Stomach (tissue), 9 donors: ENCODE measurements around the gene THTPA. TPM values are rescaled to one million over a fixed set of nuclear protein-coding genes. Genes with fewer than 3 reads are reported as not detected.

Experiments
- DNase-seq, 2 donors: peaks; one replicate each; pipeline versions ENCODE4 v3.0.0 to v3.0.0-alpha.2; 2013 to 2019
- H3K27ac ChIP-seq, 5 donors: fragments of 200-600 bp in 4 of 5; sonication (generic) in 4 of 5; one replicate each; pipeline ENCODE4 v1.5.1; 2013 to 2019; ENCODE audit warnings: mild to moderate bottlenecking in 1 of 5, moderate library complexity in 1 of 5
- H3K27me3 ChIP-seq, 3 donors: fragments of 200-600 bp; sonication (generic); one replicate each; pipeline ENCODE4 v1.5.1; 2017 to 2019; ENCODE audit warnings: mixed run types in 1 of 3
- H3K36me3 ChIP-seq, 4 donors: fragments of 200-600 bp; sonication (generic); 1 replicate in 3 of 4; 2 replicates in 1 of 4; pipeline ENCODE4 v1.5.1; 2016 to 2019
- H3K4me1 ChIP-seq, 4 donors: fragments of 200-600 bp; sonication (generic); one replicate each; pipeline ENCODE4 v1.5.1; 2016 to 2019
- H3K4me3 ChIP-seq, 4 donors: fragments of 200-600 bp; sonication (generic) in 3 of 4; one replicate each; pipeline ENCODE4 v1.5.1; 2016 to 2019; ENCODE audit warnings: mild to moderate bottlenecking in 1 of 4
- H3K9me3 ChIP-seq, 4 donors: fragments of 200-600 bp; sonication (generic); one replicate each; pipeline ENCODE4 v1.5.1; 2016 to 2019
- EP300 ChIP-seq: sonication (generic); formaldehyde crosslinking; IDR thresholded peaks from one replicate; pipeline ENCODE4 v1.6.1; 2017; ENCODE audit warnings: antibody characterized with exemption
- POLR2A ChIP-seq, 4 donors: fragments of 450-650 bp; IDR thresholded peaks; one replicate each; pipeline ENCODE4 v1.6.1; 2016; ENCODE audit warnings: antibody characterized with exemption in 4 of 4, control low read depth in 2 of 4, mild to moderate bottlenecking in 1 of 4, moderate library complexity in 1 of 4
- POLR2AphosphoS5 ChIP-seq, 3 donors: sonication (generic); formaldehyde crosslinking; IDR thresholded peaks; one replicate each; pipeline ENCODE4 v1.6.1; 2016; ENCODE audit warnings: antibody characterized with exemption in 3 of 3
- WGBS, 5 donors: extraction: QIAGEN DNeasy Blood & Tissue Kit in 3 of 5; methylation state at CpG; one replicate each; pipeline versions ENCODE4 v1.1.5 to v1.1.7; 2013 to 2018; 5-methylcytosine and 5-hydroxymethylcytosine counted together
- intact Hi-C: fragments of 100-400 bp; cut with DNase I; formaldehyde crosslinking; loops from one replicate; pipeline ENCODE4 v1.15.1; 2023; ENCODE audit warnings: low total_unique reads
- polyA plus RNA-seq, 3 donors: library from polyadenylated mRNA; stranded (reverse); fragments of 200-250 nt; gene quantifications; one replicate each; pipeline ENCODE4 v1.2.3, GENCODE V29; 2013
- total RNA-seq, 5 donors: library from RNA; depleted of rRNA; stranded (reverse); fragments of >200 nt; gene quantifications; one replicate each; pipeline versions ENCODE4 v1.1.0 to v1.2.3, GENCODE V29; 2014 to 2016
- TF ChIP-seq, protein P1 (sequence below), 7 experiments: fragments of 450-650 bp in 4 of 7; fragments of 200-600 bp in 3 of 7; sonication (generic) in 3 of 7; IDR thresholded peaks; one replicate each; pipeline ENCODE4 v1.5.1; 2016 to 2019; ENCODE audit warnings: antibody characterized with exemption in 7 of 7, control low read depth in 2 of 7, mild to moderate bottlenecking in 1 of 7
- donor health status: healthy with polysubstance abuse.
- donor health status: Bipolar disorder and iron deficiency.
- donor health status: healthy.

THTPA gene
- total and polyA plus RNA-seq, 8 donors = 8.5 to 170 (median 16.3) TPM

DNA sequence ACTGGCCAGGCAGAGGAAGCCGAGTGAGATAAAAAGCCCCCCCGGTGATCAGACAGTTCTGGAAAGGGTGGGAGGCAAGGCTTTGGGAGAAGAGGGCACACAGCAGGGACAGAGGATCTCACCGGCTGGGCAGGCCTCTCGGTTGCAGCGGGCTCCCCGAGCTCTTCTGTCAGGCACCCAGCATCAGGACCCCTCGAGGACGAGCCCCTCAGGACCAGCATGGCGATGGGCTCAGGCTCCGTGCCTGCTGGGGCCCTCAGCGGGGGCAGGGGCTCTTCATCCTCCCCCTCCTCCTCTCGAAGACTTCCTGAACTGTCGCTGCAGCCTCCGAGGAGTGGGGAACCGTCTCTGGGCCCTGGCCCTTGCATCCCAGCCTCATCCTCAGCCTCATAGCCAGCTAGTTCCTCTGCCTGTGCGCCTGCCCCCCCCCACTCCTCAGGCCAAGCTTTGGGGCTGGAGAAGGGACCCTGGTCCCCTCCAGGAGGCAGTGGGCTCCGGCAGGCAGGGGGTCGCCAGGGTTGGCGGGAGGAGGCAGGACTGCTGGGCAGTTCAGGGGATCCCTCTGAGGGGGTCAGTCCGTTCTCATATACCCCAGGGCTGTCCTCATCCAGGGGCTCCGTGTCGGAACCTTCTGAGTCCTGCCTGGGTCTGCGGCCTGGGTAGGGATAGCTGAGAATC lies 14.9 kb downstream of the THTPA start:
- WGBS, 5 donors = 87 to 90% (median 89%) methylated on average over 18 to 23 of the region's 23 CpGs
- intact Hi-C loops = no loop called here
- Histone ChIP-seq H3K4me1 (peaks cover 22 to 38% (median 25%) of the 10 kb centered on the region in 4 donors), H3K36me3 (peaks cover 1 to 4% (median 2%) of the 10 kb centered on the region in 4 donors), H3K27me3 (peaks cover 9 to 51% (median 14%) of the 10 kb centered on the region in 3 donors), H3K9me3 (no peaks in the 10 kb centered on the region), H3K4me3 (no peak overlapping the region), H3K27ac (no peak overlapping the region)
- TF ChIP-seq, protein P1, sequence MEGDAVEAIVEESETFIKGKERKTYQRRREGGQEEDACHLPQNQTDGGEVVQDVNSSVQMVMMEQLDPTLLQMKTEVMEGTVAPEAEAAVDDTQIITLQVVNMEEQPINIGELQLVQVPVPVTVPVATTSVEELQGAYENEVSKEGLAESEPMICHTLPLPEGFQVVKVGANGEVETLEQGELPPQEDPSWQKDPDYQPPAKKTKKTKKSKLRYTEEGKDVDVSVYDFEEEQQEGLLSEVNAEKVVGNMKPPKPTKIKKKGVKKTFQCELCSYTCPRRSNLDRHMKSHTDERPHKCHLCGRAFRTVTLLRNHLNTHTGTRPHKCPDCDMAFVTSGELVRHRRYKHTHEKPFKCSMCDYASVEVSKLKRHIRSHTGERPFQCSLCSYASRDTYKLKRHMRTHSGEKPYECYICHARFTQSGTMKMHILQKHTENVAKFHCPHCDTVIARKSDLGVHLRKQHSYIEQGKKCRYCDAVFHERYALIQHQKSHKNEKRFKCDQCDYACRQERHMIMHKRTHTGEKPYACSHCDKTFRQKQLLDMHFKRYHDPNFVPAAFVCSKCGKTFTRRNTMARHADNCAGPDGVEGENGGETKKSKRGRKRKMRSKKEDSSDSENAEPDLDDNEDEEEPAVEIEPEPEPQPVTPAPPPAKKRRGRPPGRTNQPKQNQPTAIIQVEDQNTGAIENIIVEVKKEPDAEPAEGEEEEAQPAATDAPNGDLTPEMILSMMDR (IDR thresholded peaks at IDR 0.05) = no peak
- TF ChIP-seq EP300 = no peak
- TF ChIP-seq POLR2A (IDR thresholded peaks at IDR 0.05) = no peak
- no peak for TF ChIP-seq POLR2AphosphoS5 (IDR thresholded peaks at IDR 0.05)
- peak in 1 of 2 donors; percentile 14 for DNase-seq

DNA sequence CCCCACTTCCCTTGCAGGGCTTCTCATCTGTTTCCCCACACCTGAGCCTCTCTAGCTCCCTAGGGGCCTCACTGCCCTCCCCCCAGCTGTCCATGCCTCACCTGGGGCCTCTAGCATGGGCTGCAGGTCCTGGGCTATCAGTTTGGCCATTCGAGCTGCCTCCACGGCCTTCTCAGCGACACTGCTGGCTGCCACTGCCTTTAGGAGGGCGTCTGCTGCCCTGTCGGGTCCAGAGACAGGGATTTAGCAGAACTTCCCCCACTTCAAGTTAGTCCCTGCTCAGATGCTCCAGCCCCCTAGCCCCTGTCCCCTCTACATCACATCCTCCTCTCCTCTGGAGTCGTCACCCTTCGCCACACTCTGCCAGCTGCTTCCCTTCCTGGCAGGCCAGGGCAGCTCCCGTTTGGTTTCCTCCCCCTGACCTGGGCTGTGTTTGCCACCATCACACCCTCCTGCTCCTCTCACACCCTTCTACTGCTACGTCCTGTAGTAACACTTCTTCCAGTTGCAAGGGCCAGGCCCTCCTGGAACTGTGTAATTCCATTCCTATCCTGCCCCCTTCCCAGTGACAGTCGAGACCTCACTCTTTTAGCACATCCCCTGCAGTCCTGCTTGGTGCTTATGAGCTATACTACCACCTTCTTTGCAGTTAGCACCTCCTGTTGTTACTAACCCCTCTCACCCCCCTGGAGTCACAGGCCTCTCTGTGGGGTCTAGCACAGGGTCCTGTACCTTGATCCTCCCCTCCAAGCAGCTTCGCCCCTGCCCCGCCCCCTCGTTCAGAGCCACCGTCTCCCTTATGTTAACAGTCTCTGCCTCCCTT lies 15.8 kb downstream of the THTPA start:
- Histone ChIP-seq H3K27ac (no peak overlapping the region), H3K9me3 (no peaks in the 10 kb centered on the region), H3K27me3 (peaks cover 19 to 60% (median 20%) of the 10 kb centered on the region in 3 donors), H3K4me3 (no peak overlapping the region), H3K4me1 (peaks cover 24 to 38% (median 26%) of the 10 kb centered on the region in 4 donors), H3K36me3 (no peaks in the 10 kb centered on the region)
- WGBS, 5 donors = 65 to 72% (median 68%) methylated on average over 13 to 14 of the region's 14 CpGs
- TF ChIP-seq POLR2A (IDR thresholded peaks at IDR 0.05) = no peak
- TF ChIP-seq EP300 = no peak
- TF ChIP-seq, protein P1 (IDR thresholded peaks at IDR 0.05) = no peak
- peak in 1 of 2 donors; percentile 11 for DNase-seq
- intact Hi-C loops = no loop called here

DNA sequence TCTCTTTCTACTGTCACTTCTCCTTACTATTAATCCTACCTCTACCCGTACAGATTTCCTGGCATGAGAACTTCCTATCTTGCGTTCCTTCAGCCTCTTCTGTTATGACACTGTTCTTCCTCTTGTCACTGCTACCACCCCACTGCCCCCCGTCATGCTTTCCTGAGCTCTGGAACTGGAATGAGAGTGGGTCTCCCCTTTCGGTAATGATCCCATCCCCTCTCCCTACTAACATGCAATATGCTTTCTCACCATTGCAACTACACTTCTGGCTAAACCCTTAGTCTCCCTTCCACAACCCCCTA lies 16.4 kb downstream of the THTPA start:
- 61 to 79% (median 67%) methylated on average over 4 of the region's 4 CpGs for WGBS, 5 donors

DNA sequence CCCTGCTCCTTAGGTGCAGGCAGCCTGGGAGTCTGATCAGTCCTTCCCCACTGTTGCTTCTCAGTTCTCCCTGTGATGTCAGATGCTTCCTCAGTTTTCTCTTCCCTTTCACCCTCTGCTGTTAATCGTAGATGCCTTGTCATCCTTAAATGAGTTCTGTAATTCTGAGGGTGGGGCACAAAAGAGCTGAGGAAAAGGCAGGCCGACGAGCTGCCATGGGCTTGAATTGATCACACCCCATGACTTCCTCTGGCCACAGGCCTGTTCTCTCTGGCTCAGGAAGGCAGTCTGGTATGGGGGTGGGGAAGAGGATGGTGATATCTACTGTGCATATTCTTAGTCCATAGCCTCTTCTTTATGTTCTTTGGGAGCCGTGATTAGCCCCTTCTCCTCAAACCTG lies 16.8 kb downstream of the THTPA start:
- H3K36me3 ChIP-seq = no peaks in the 10 kb centered on the region
- peak in 1 of 2 donors; percentile 34 for DNase-seq
- intact Hi-C loops = no loop called here
- WGBS, 5 donors = 55 to 67% (median 64%) methylated on average over 4 of the region's 4 CpGs
- TF ChIP-seq, protein P1 (IDR thresholded peaks at IDR 0.05) = no peak
- TF ChIP-seq POLR2A (IDR thresholded peaks at IDR 0.05) = no peak
- TF ChIP-seq EP300 = no peak
- TF ChIP-seq POLR2AphosphoS5 (IDR thresholded peaks at IDR 0.05) = no peak
- peaks cover 28 to 70% (median 28%) of the 10 kb centered on the region in 3 donors for H3K27me3 ChIP-seq
- H3K27ac ChIP-seq = no peak overlapping the region
- H3K4me3 ChIP-seq = no peak overlapping the region
- no peaks in the 10 kb centered on the region for H3K9me3 ChIP-seq
- peaks cover 29 to 41% (median 30%) of the 10 kb centered on the region in 4 donors for H3K4me1 ChIP-seq

More for the DNA sequence above, 16.4 kb downstream of the THTPA start:
- TF ChIP-seq, protein P1 (IDR thresholded peaks at IDR 0.05) = no peak
- TF ChIP-seq POLR2A (IDR thresholded peaks at IDR 0.05) = no peak
- no peak for TF ChIP-seq POLR2AphosphoS5 (IDR thresholded peaks at IDR 0.05)
- no peak for TF ChIP-seq EP300
- Histone ChIP-seq H3K4me1 (peaks cover 27 to 41% (median 29%) of the 10 kb centered on the region in 4 donors), H3K9me3 (no peaks in the 10 kb centered on the region), H3K27me3 (peaks cover 24 to 66% (median 25%) of the 10 kb centered on the region in 3 donors), H3K27ac (no peak overlapping the region), H3K4me3 (no peak overlapping the region), H3K36me3 (no peaks in the 10 kb centered on the region)
- DNase-seq = peak in 1 of 2 donors; percentile 4
- intact Hi-C loops = no loop called here
